ENCODE data around the gene SCAF8. TPM values are rescaled to one million over a fixed set of nuclear protein-coding genes. Genes with fewer than 3 reads are reported as not detected.

SCAF8 gene
- total and polyA plus RNA-seq, 2 of the 8 experiments (the other 6 are each of a cell fraction or from before 2014, with no cell fraction given): 20.3 to 46.3 TPM

- TF ChIP-seq POLR2AphosphoS5 (IDR thresholded peaks at IDR 0.05; ENCODE audit: low read depth, low read length) (peak; percentile 90), RAD21 (IDR thresholded peaks at IDR 0.05 in 1 of 2, conservative IDR thresholded peaks at IDR 0.05 in 1 of 2; ENCODE audit: low read depth in 2 of 2, low read length in 2 of 2) (peak; percentile 38 to 56; a peak in 3 of 4 replicates), JUN (IDR thresholded peaks at IDR 0.05; ENCODE audit: low read depth, low read length) (no peak), BRCA1 (IDR thresholded peaks at IDR 0.05; ENCODE audit: low read depth, low read length) (peak; percentile 2; the same call in 1 of the 2 replicates), FOSL1 (IDR thresholded peaks at IDR 0.05; ENCODE audit: insufficient read depth, low read depth, low read length) (0 out of 2 replicates have a peak, but pooled peaks have one; percentile 7), HDAC2 (IDR thresholded peaks at IDR 0.05; ENCODE audit: borderline replicate concordance in 1 of 2, low read depth in 2 of 2, low read length in 2 of 2) (peak; percentile 39 to 76; a peak in 1 of 4 replicates), CREB1 (IDR thresholded peaks at IDR 0.05) (peak; percentile 60), GABPA (IDR thresholded peaks at IDR 0.05; ENCODE audit: borderline replicate concordance, insufficient read depth, low read length) (no peak; the same call in 1 of the 2 replicates), POU5F1 (IDR thresholded peaks at IDR 0.05; ENCODE audit: low read depth, low read length) (no peak), TAF7 (optimal IDR thresholded peaks at IDR 0.05; ENCODE audit: borderline replicate concordance, low read depth, low read length) (peak; percentile 85), TAF1 (IDR thresholded peaks at IDR 0.05; ENCODE audit: low read depth, low read length) (peak; percentile 92), TEAD4 (IDR thresholded peaks at IDR 0.05; ENCODE audit: low read depth, low read length) (peak; percentile 58; the same call in 1 of the 2 replicates), TBP (IDR thresholded peaks at IDR 0.05; ENCODE audit: low read depth, low read length) (peak; percentile 76; the same call in 1 of the 2 replicates), GTF2F1 (IDR thresholded peaks at IDR 0.05; ENCODE audit: borderline replicate concordance, low read depth, low read length) (peak; percentile 78), SIN3A (conservative IDR thresholded peaks at IDR 0.05 in 1 of 2, IDR thresholded peaks at IDR 0.05 in 1 of 2; ENCODE audit: low read depth in 1 of 2, low read length in 2 of 2) (no peak), RBBP5 (IDR thresholded peaks at IDR 0.05; ENCODE audit: borderline replicate concordance, low read depth, low read length) (peak; percentile 81), NANOG (IDR thresholded peaks at IDR 0.05; ENCODE audit: insufficient read depth, low read depth, low read length, poor library complexity, severe bottlenecking) (peak; percentile 54)
- TF ChIP-seq, protein P1, sequence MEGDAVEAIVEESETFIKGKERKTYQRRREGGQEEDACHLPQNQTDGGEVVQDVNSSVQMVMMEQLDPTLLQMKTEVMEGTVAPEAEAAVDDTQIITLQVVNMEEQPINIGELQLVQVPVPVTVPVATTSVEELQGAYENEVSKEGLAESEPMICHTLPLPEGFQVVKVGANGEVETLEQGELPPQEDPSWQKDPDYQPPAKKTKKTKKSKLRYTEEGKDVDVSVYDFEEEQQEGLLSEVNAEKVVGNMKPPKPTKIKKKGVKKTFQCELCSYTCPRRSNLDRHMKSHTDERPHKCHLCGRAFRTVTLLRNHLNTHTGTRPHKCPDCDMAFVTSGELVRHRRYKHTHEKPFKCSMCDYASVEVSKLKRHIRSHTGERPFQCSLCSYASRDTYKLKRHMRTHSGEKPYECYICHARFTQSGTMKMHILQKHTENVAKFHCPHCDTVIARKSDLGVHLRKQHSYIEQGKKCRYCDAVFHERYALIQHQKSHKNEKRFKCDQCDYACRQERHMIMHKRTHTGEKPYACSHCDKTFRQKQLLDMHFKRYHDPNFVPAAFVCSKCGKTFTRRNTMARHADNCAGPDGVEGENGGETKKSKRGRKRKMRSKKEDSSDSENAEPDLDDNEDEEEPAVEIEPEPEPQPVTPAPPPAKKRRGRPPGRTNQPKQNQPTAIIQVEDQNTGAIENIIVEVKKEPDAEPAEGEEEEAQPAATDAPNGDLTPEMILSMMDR (IDR thresholded peaks at IDR 0.05; ENCODE audit: control extremely low read depth in 1 of 3, insufficient read depth in 1 of 3, low read depth in 1 of 3, low read length in 3 of 3): peak; percentile 85 to 87 (median 87)
- TF ChIP-seq, protein P2, sequence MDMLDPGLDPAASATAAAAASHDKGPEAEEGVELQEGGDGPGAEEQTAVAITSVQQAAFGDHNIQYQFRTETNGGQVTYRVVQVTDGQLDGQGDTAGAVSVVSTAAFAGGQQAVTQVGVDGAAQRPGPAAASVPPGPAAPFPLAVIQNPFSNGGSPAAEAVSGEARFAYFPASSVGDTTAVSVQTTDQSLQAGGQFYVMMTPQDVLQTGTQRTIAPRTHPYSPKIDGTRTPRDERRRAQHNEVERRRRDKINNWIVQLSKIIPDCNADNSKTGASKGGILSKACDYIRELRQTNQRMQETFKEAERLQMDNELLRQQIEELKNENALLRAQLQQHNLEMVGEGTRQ (IDR thresholded peaks at IDR 0.05; ENCODE audit: low read length): no peak
- TF ChIP-seq, protein P3, sequence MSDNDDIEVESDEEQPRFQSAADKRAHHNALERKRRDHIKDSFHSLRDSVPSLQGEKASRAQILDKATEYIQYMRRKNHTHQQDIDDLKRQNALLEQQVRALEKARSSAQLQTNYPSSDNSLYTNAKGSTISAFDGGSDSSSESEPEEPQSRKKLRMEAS (IDR thresholded peaks at IDR 0.05): peak; percentile 19; the same call in 1 of the 2 replicates
Measured at GRCh38 chr6:154733183-154733625, at the start of gene SCAF8 (continued).
